GM19239 (cell line): ENCODE results near the gene OR1L4.

Source experiments
- DNase-seq: peaks from one replicate; pipeline ENCODE4 v3.0.0; 2011; ENCODE audit warnings: low spot score; ENCODE audit not compliant: insufficient read length
- FAIRE-seq: peaks from 2 replicates; lab custom pipeline; 2011; peaks lifted over from hg19 to GRCh38; lab: Jason Lieb, UNC

The OR1L4 gene

GRCh38 chr9:122723690-122724089 is at the start of gene OR1L4:
Gene OR1L4 (plus strand): TSS chr9:122723990. CDS start chr9:122723990, 0 bp downstream.
- no peak for FAIRE-seq
- DNase-seq = no peak

- FAIRE-seq (no peak), DNase-seq (no peak)
Observed at GRCh38 chr9:122684851-122685250, 38.9 kb upstream of the OR1L4 start.

GRCh38 chr9:122695696-122696095 is 28.1 kb upstream of the OR1L4 start:
- DNase-seq (no peak), FAIRE-seq (no peak)

GRCh38 chr9:122718038-122718437 is 5.8 kb upstream of the OR1L4 start:
- no peak for FAIRE-seq
- no peak for DNase-seq

GRCh38 chr9:122719218-122719617 is 4.6 kb upstream of the OR1L4 start:
- no peak for DNase-seq
- no peak for FAIRE-seq

- no peak for DNase-seq
- no peak for FAIRE-seq
Observed at GRCh38 chr9:122742003-122742402, 18.2 kb downstream of the OR1L4 start, which contains the start of gene OR1L6. Gene OR1L6 (plus strand): TSS chr9:122742303. CDS start chr9:122749848, 7,545 bp downstream.

GRCh38 chr9:122754825-122755224 is 31.0 kb downstream of the OR1L4 start:
- FAIRE-seq = no peak
- DNase-seq = no peak

GRCh38 chr9:122767817-122768216 is 44.0 kb downstream of the OR1L4 start:
- FAIRE-seq (no peak), DNase-seq (no peak)
